GF-D8 (cell line): ENCODE results near the gene CMIP.

ENCODE experiments used
- DNase-seq: peaks from one replicate; lab custom pipeline; 2025; lab: John Stamatoyannopoulos, UW

CMIP gene

DNA sequence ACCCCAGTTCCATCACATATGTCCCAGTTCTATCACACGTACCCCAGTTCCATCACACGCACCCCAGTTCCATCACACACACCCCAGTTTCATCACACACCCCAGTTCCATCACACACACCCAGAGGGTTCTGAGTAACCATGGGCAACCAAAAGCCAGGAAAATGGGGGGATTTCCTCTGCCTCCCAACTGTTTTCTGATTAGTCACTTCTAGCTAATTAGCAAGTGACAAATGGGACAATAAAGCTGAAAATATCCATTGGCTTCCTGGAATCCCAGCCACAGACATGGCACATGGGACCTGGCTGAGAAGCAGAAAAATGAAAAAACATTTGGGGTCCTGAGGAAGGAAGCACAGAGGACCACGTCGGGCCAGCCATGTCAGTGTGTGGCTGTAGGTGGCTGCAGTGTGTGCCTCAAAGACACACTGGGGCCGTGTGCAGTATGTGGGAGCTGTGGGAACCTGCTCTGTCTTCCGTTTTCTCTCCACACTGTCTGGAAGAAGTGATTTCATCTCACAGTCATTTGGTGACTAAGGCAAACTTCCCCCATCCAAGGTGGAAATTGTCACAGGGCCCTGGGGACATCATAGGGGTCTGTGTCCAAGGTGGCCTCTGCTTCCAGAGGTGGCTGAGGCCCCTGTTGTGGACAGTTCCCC lies 106.7 kb downstream of the CMIP start:
- peak; percentile 16 for DNase-seq

DNA sequence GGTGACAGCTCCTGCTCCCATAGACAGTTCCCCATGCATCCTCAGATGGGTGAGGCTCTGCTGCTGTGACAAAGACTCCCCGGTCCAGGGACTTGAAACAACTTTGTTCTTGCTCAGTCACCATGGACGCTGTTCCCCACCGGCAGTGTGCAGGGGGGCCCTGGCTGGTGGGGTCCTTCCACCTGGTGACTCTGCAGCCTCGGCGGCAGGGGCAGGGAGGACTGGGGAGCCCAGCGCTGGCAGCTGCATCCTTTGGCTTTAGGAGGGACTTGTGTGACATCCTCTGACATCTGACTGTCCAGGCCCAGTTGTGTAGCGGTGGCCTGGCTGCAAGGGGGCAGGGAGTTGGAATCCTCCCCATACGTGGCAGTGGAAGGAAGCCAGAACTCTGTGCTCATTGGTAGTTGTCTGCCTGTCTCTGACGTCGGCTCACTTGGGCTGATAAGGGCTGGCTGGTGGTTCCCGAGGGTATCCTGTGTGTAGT lies 107.3 kb downstream of the CMIP start:
- DNase-seq: no peak

DNA sequence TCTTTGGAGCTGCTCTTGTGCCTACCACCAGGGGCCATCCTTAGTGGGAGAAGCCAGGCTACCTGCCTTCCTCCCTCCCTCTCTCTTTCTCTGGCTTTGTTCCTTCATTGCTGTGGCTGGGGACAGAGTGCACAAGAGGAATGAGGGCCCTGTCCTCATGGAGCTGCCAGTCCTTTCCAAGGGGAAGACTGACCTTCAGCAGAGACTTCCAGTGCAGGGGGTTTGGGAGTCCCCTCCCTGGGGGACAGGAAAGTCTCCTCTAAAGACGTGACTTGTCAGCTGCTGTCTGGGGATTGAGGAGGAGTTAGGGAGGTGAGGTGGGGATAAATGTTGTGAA lies 108.1 kb downstream of the CMIP start:
- DNase-seq: no peak

DNA sequence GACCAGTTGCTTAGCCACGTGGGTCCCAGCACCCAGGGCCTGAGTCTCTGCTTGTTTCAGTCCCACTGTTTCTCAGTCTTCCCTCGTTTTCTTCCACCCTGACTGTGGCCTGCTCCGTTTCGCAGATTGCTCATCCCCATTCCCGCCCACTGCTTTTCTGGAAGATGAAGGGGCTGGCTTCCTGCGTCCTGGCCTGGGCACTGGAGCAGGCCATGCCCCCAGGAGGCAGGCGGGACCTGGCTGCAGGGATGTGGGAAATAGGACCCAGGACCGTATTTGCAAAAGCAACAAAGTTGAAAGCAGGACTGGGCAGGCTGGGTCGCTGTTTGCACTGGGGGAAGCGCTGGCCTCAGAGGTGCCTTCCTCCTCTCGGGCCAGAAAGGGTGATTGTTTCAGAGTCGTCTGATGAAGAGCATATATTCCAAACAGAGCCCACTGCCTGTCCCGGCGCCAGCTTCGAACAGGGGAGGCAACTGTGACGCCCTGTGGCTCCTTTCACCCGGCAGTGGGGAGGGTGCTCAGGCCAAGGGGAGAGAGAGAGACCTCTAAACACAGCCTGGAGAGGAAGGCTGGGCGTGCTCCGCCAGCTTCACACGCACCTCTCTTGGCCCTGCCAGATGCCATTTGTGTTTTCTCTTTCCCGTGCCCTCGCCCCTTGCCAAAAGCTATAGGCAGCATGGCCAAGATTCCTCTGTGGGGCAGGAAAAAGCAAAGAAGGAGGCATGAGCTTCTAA lies 108.6 kb downstream of the CMIP start:
- DNase-seq: no peak

DNA sequence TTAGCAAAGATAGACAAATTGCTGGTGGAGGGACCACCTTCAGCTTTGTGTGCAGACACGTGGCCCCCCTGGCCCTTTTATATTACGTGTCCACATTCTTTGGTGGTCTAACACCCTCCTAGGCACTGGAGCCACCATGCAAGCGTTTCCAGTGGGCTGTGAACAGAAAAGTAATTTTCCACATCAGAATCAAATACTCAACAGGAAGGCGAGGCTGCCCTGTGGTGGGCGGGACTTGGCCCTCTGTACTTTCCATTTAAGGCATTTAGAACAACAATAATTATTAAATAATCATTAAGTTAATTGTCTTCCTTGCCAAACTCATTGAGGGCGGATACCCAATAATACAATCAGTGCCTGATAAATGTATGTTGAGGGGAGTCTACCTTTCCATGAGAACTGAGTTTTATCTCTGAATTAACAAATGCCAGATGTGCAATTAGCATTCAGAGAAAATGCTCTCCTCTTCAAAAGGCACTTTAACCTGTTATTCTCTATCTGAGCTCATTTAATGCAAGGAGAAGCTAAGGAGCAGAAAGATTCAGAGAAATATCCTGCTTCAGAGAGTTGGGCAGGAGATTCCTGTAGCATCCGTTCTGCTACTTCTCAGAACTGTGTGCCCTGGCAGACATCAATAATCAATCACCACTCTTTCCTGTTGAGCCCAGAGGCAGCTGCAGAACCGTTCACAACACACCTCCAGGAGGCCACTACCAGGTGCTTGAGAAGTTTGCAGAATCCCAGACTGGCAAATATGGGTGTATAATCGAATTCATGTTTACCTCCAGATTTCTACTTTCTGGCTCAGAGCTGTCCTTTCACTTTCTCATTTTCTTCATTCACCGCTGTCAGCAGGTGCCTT lies 109.4 kb downstream of the CMIP start:
- no peak for DNase-seq

DNA sequence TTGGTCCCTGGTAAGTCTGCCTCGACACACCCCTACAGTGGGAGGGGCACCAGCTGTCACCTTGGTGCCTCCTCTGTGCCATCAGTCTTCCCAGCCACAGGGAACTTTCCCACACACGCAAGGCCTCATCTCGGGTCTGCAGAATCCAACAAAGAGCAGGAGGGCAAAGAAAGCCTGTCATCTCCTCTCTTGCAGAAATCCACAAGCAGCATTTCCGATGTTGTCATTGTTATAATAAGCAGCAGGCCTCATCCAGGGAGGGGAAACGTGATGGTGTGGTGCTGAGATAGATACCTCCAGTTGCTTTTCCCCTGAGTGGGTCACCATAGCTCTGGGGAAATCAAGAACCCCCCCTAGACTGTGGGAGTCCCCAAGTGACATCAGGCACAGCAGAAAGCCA lies 110.4 kb downstream of the CMIP start:
- no peak for DNase-seq

DNA sequence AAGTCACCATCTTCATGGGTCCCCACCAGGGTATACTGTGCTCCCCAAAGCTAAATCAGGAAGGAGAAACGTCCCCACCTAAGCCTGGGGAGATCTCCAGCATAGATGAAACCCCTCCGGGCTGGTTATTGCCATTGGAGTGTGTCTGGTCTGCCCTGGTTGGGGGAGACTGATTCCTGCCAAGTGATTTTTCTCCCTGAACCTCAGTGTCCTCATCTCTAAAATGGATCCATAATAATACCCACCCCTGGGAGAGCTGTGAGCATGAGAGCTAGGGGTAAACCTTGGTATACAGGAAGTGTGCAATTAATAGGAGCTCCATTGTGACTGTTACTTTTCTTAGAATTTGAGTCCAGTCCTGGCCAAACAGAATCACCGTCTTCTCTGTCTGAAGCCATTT lies 111.1 kb downstream of the CMIP start:
- DNase-seq: no peak

DNA sequence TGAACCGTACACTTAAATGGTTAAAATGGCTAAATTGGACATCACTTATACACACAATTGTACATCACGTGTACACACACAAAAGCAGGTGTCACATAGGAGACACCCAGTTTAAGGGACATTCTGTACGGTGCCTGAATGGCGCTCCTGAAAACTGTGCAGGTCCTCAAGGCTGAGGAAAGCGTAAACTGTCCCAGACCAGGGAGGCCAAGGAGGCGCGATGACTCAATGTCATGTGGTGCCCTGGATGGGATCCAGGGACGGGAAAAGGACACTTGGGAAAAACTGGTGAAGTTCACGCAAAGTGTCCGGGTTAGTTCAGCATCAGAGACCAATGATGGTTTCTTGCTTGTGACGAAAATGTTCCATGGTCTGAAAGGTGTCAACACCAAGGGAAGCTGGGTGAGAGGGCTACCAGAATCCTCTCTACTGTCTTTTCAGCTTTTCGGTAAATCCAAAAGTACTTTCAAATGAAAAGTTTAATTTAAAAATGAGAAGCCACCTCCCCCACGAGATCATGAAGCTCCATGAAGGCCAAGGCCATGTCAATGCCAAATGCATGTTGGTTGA lies 112.2 kb downstream of the CMIP start:
- DNase-seq: no peak

DNA sequence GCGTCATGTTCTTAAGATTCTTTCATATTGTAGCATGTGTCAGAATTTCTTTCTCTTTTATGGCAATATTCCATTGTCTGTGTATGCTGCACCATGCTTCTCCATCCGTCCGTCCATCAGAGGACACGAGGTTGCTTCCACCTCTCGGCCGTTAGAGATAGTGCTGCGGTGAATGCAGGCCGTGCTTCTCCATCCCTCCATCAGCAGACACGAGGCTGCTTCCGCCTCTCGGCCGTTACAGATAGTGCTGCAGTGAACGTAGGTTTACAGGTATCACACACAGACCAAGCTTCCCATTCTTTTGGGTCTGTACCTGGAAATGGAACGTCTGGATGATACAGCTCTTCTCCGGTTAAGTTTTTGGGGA lies 113.5 kb downstream of the CMIP start:
- no peak for DNase-seq

DNA sequence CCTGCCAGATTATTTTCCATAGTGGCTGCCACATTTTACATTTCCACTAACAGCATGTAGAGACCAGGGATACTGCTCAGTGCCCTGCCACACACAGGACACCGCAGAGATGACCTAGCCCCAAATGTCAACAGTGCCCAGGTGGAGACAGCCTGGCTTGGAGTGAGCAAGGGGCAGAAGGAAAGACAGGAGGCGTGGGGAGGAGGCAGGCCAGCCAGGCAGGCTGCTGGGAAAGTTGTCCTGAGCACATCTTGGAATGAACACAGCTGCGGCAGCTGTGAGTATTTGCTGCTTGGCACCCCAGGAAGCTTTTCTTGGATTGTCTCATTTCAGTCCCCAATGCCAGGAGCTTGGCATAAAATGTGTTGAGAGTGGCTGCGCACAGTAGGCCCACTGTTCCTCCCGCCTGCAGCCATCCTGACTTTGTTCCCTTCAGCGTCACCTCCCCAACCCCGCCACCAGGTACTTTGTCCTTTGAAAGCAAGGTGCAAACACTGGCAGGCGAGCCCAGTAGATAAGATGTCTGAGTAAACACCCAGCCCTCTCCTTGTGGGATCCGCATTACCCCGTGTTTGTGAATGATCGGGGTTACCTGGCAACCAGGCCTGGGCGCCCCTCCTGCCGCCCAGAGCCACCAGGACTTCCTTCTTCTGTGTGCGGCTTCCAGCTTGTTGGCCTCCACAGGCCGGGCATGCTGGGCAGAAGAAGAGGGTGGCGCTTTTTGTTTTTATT lies 114.0 kb downstream of the CMIP start:
- no peak for DNase-seq

DNA sequence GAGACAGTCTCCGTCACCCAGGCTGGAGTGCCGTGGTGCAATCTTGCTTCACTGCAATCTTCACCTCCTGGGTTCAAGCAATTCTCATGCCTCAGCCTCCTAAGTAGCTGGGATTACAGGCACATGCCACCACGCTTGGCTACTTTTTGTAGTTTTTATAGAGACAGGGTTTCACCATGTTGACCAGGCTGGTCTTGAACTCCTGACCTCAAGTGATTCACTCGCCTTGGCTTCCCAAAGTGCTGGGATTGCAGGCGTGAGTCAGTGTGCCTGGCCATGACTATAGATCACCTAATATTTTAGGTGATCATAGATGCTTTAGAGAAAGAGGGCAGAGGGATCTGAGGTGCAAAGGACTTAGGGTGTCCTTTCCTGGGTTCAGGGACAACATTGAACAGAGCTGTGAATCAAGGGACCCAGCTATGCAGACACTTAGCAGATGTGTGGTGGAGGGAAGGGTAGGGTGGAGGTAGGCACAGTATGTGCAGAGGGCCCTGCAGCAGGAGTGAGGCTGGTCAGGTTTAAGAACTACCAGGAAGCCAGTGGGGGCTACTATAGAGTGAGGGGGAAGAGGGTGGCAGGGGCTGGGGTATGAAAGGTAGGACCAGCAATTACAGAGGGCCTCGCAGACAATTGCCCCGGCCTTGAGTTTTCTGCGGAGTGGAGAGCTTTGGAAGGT lies 116.5 kb downstream of the CMIP start:
- DNase-seq: no peak

DNA sequence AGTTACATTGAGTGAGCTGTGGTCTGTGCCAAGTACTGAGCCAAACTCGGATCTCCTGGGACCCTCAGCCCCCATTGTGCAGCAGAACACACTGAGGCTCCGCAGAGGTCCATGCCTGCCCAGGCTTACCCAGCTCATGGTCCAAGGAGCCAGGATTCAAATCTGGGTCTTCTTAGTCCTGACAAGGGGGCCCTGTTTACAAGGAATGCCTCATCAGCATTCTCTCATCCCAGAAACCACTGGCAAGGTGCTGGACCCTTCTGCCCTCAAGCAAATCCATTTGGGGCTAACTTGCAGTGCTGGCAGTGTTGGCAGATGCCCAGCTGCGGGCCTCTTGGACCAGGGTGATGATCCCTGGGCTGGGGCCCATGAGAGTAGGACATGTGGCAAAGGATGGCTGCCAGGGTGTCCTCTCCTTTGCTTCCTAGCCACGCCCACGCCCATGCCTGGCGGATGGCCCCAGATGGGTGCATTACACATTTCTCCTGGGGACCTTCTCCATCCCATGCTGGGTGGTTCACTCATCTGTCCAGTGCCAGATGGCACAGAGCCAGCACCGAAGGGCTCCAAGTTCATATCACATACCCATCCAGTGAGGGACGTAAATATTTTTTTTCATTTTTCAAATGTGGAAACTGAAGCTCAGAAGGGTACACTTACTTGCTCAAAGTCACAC lies 117.7 kb downstream of the CMIP start:
- no peak for DNase-seq

DNA sequence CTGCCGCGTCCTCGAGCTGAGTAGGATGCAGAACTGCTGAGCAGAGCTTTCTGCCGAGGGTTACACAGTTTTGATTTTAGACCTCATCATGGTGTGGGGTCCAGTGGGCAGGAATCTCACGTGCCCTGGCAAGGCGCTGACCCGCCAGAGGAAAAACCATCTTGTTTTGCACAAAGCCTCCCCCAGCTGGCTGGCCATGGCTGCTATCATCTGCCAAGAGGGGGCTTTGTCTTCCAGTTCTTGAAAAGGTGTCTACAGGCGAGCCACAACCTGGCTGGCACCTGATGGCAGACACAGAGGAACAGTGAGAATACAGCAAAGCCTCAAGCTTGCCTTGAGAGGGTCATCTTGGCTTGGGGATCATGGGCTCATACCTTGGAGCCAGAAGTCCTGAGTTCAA lies 118.3 kb downstream of the CMIP start:
- no peak for DNase-seq

DNA sequence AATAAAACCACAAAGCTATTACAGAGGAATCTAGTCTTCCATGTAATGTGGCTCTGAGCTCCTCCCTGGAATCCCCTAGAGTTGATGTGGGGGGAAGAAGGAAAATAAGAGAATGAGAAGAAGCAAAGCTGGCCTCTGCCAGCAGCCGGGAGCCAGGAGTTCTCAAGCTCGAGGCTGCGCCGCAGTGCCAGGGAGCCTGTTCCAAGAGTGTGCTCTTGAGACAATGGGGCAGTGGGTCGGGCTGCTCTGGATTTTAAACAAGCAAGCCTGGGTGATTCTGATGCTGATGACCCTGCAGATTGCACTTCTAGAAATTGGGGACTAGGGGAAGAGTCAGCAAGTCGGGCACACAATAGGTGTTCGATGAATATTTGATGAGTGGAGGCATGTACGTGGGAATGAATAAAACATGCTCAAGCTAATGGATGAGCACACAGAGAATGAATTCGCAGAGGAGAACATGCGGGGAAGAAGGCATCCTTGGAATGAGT lies 119.9 kb downstream of the CMIP start:
- no peak for DNase-seq

DNA sequence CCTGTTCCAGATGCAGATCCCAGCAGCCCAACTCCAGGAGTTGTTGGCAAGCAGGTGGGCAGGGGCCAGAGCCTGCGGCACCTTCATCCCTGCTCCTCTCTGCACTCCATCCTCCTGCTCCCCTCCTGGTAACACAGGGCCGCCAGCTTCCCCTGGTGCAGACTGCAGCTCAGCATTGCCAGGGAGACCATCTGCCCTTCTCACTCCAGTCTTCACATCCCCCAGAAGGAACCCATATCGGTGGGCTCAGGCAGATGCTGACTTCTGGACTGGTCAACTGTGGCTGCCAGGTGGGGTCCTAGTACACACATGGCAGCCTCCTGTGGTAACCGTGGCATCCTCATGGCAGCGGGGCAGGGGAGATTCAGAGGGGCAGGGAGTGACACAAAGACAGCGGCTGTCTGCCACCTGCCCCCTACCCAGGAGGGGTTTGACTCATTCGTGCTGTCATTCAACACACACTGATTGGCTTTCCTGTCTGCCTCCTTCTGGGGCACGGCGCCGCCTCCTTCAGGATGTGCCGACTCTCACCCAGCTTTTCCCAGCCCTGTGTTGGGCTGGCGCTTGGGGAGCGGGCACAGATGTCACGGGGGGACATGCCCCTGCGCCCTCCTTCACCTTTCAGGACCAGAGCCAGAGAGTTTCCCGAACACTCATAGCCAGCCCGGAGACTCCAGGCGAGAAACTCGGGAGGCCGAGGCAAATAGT lies 120.9 kb downstream of the CMIP start:
- no peak for DNase-seq

DNA sequence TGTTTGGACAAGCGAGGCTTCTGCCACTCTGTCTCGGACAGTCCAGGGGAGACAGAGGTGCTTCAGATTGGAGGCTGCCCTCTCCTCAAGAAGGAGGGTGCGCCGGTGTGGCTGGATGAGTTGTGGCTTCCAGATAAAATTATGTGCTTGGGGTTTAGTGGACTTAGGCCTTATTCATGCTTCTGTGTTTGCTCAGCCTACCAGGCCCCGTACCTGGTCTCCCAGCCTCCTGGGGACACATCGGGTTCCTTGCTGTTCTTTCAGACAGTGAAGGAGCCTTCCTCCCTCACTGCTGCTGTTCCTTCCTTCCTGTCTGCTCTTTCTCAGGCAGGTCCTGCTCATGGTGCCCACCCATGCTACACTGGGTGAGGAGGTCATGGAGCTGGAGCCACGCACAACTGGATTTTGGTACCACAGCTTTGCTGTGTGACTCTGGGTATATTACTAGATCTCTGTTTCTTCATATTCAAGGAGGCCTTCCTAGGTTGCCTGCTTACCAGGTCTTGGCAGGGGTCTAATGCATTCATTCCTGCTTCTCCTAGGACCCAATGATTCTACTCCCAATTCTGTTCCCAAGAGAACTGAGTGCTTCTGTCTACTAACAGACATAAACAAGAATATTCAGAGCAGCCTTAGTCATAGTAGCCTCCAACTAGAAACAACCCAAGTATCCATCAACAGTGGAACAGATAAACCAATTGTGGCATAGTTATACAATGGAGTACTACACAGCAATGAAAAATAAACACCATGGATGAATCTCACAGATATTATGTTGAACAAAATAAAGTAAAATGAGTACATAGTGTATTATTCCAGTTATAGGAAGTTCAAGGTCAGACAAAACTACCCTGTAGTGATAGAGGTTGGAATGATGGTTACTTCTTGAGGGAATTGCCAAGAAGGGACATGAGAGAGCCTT lies 121.7 kb downstream of the CMIP start:
- no peak for DNase-seq

DNA sequence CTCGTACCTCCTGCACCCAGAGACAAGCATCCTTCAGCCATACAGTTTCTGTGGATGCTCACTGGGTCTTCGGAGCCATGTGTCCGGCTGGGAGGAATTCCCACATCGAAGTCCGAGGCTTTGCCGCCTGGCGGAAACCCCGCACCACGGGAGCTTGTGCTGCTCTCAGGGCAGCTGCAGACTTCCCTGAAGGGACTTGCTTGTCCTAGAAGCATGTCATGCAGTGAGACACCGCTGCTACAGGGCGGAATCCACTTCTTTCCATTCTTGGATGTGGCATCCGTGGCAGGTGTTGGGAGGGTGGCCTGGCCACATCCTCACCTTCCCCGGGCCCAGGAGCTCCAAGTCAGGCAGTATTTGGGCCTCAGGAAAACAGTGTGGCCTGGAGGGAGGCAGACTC lies 122.5 kb downstream of the CMIP start:
- DNase-seq: no peak

DNA sequence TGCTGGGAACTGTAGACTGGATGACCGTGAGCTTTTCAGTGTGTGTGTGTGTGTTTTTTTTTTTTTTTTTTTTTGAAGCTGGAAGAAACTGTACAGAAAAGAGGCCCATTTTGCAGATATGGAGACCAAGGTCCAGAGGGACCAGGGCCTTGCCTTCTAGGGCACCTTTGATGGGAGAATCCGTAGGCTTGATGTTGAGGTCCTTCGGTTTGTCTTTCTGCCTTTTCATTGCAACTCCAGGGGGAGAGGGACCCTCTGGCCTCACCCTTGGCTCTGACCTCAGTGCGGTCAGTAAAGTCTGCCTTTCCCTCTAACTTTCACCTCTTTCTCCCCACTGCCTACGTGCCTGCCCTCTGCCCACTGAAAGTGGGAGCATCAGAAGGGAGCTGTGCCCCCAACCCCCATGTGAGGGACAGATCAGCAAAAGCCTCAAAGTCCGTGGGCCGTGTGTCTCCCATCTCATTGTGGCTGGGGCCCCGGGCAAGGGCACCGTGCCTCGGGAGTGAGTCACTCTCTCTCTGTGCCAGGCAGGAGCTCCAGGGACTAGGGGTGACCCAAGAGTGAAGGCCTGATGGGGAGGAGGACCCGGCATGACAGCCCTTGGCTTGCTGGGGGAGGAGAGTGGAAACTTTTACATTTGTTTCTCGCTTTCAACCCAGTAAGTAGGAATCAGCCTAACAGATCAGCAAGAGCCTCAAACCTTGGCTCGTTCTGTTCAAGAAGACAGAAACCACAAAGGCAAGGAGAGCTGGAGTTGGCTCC lies 123.6 kb downstream of the CMIP start:
- no peak for DNase-seq
